GM12878 (cell line): Measurements from ENCODE around the gene HIVEP1. TPM values are rescaled to one million over a fixed set of nuclear protein-coding genes. Genes with fewer than 3 reads are reported as not detected.

Experiments used
- ATAC-seq: fragments of 200-7000 bp; cut with Tn5 transposase; 3 replicates; pipeline ENCODE4 v1.9.1; 2020; ENCODE audit warnings: mild to moderate bottlenecking, moderate library complexity
- BruUV-seq: library from RNA; stranded (reverse); fragments of 400-500 nt; replicated peaks from 2 replicates; lab custom pipeline; 2021; lab: Mats Ljungman, UMichigan
- CTCF ChIA-PET: fragments of 300-600 bp; sonication (Branson Sonifier 250); formaldehyde crosslinking; extraction: SDS; loops from one replicate; lab custom pipeline; 2021; ENCODE audit warnings: inconsistent platforms; lab: Yijun Ruan, JAX
- POLR2A ChIA-PET: fragments of 350-600 bp; formaldehyde crosslinking; extraction: SDS; loops from one replicate; lab custom pipeline; 2021; ENCODE audit warnings: inconsistent platforms; lab: Charles Lee
- RAD21 ChIA-PET: fragments of 300-600 bp; sonication (Branson Sonifier 250); formaldehyde crosslinking; loops from one replicate; lab custom pipeline; 2023; ENCODE audit warnings: antibody characterized with exemption; ENCODE audit not compliant: unreplicated experiment; lab: Charles Lee
- SMC1A ChIA-PET: fragments of 300-600 bp; sonication (Branson Sonifier 250); formaldehyde crosslinking; loops from one replicate; lab custom pipeline; 2023; ENCODE audit not compliant: unreplicated experiment, uncharacterized antibody; lab: Charles Lee
- DNase-seq: peaks from one replicate; pipeline ENCODE4 v3.0.0-alpha.2; 2011; ENCODE audit warnings: low read depth, low spot score
- FAIRE-seq: peaks from 3 replicates; lab custom pipeline; 2011; peaks lifted over from hg19 to GRCh38; lab: Jason Lieb, UNC
- H2AFZ ChIP-seq: 2 replicates; pipeline ENCODE4 v1.6.0; 2011; ENCODE audit warnings: low read depth, low read length, control low read depth; ENCODE audit not compliant: control insufficient read depth
- H3K27ac ChIP-seq: 2 replicates; pipeline ENCODE4 v1.5.1; 2011; ENCODE audit warnings: control low read depth; ENCODE audit not compliant: control insufficient read depth, insufficient read depth
- H3K27me3 ChIP-seq, 2 experiments: replicated peaks in 1 of 2; 2 replicates each; pipeline versions ENCODE4 v1.6.0 to v1.6.1; 2011; ENCODE audit warnings: low read length in 1 of 2; ENCODE audit not compliant: control insufficient read depth in 2 of 2, insufficient read depth in 2 of 2
- H3K36me3 ChIP-seq, 2 experiments: 2 replicates each; pipeline ENCODE4 v1.5.1; 2011; ENCODE audit warnings: low read length in 1 of 2; ENCODE audit not compliant: control insufficient read depth in 2 of 2, insufficient read depth in 2 of 2
- H3K4me1 ChIP-seq: 2 replicates; pipeline ENCODE4 v1.6.1; 2011; ENCODE audit warnings: mild to moderate bottlenecking, low read length, moderate library complexity, mixed read lengths; ENCODE audit not compliant: control insufficient read depth, insufficient read depth
- H3K4me2 ChIP-seq: 2 replicates; pipeline ENCODE4 v1.6.0; 2011; ENCODE audit warnings: control low read depth; ENCODE audit not compliant: control insufficient read depth, insufficient read depth
- H3K4me3 ChIP-seq: fragments of 200-600 bp; sonication (generic); 2 replicates; pipeline ENCODE4 v1.5.1; 2016
- H3K79me2 ChIP-seq: 2 replicates; pipeline ENCODE4 v1.6.0; 2011; ENCODE audit warnings: low read length; ENCODE audit not compliant: control insufficient read depth, insufficient read depth
- H3K9ac ChIP-seq: 2 replicates; pipeline ENCODE4 v1.8.0; 2011; ENCODE audit warnings: low read length, control low read depth, mixed read lengths; ENCODE audit not compliant: control insufficient read depth, insufficient read depth
- H3K9me3 ChIP-seq: replicated peaks from 3 replicates; pipeline ENCODE4 v1.5.1; 2011; ENCODE audit warnings: mild to moderate bottlenecking, low read length; ENCODE audit not compliant: control insufficient read depth, insufficient read depth
- H4K20me1 ChIP-seq: 2 replicates; pipeline ENCODE4 v1.6.0; 2011; ENCODE audit not compliant: control insufficient read depth, insufficient read depth
- BMI1 ChIP-seq: fragments of 450-650 bp; IDR thresholded peaks from 2 replicates; pipeline ENCODE4 v1.6.1; 2016; ENCODE audit warnings: mild to moderate bottlenecking, moderate library complexity, borderline replicate concordance
- CBX3 ChIP-seq: fragments of 200-600 bp; sonication (generic); IDR thresholded peaks from 2 replicates; pipeline ENCODE4 v1.6.1; 2016; ENCODE audit warnings: low read depth, borderline replicate concordance
- CHD1 ChIP-seq: IDR thresholded peaks from 2 replicates; pipeline ENCODE4 v1.6.1; 2012; ENCODE audit warnings: low read depth, low read length, improper control_type of control experiment
- FOS ChIP-seq: IDR thresholded peaks from 3 replicates; pipeline ENCODE4 v1.6.1; 2011; ENCODE audit warnings: borderline replicate concordance; ENCODE audit not compliant: insufficient read length; ENCODE audit errors: extremely low read depth
- KLF5 ChIP-seq: fragments of 450-650 bp; IDR thresholded peaks from 2 replicates; pipeline ENCODE4 v1.6.1; 2014; ENCODE audit warnings: mild to moderate bottlenecking; ENCODE audit not compliant: partially characterized antibody
- NFIC ChIP-seq: IDR thresholded peaks from 2 replicates; pipeline ENCODE4 v1.6.1; 2012; ENCODE audit warnings: low read depth, mild to moderate bottlenecking, inconsistent platforms, low read length, moderate library complexity
- NFYB ChIP-seq: IDR thresholded peaks from 2 replicates; pipeline ENCODE4 v1.6.1; 2011; ENCODE audit warnings: low read depth, mild to moderate bottlenecking, low read length, improper control_type of control experiment, moderate library complexity; ENCODE audit not compliant: insufficient read depth
- RELA ChIP-seq: fragments of 450-650 bp; IDR thresholded peaks from 2 replicates; pipeline ENCODE4 v1.8.0; 2014; ENCODE audit warnings: borderline replicate concordance; ENCODE audit not compliant: partially characterized antibody
- SP1 ChIP-seq: IDR thresholded peaks from one replicate; pipeline ENCODE4 v1.6.1; 2011; ENCODE audit warnings: low read depth, low read length
- SREBF1 ChIP-seq: IDR thresholded peaks from 2 replicates; pipeline ENCODE4 v1.6.1; 2012; ENCODE audit warnings: mild to moderate bottlenecking, low read length
- TAF1 ChIP-seq: IDR thresholded peaks from 2 replicates; pipeline ENCODE4 v1.6.1; 2011; ENCODE audit warnings: mild to moderate bottlenecking, low read depth, low read length, borderline replicate concordance
- TCF12 ChIP-seq: IDR thresholded peaks from 2 replicates; pipeline ENCODE4 v1.6.1; 2011; ENCODE audit warnings: low read depth, mild to moderate bottlenecking, low read length
- WGBS: methylation state at CpG from one replicate; pipeline ENCODE4 v1.1.6; 2016; ENCODE audit warnings: low lambda C conversion rate; ENCODE audit not compliant: insufficient replicate concordance, insufficient coverage; ENCODE audit errors: missing lambda C conversion rate; 5-methylcytosine and 5-hydroxymethylcytosine counted together
- in situ Hi-C: fragments of 300-500 bp; cut with MboI; formaldehyde crosslinking; loops from 9 replicates; pipeline ENCODE4 v1.14.3; 2018; ENCODE audit warnings: mixed read lengths
- intact Hi-C: fragments of 100-400 bp; cut with micrococcal nuclease; formaldehyde crosslinking; loops from one replicate; pipeline ENCODE4 v1.14.2; 2022; ENCODE audit not compliant: unreplicated experiment
- polyA plus RNA-seq, 11 experiments: library from polyadenylated mRNA; depleted of rRNA in 4 of 11; unstranded in 6 of 11; stranded (reverse) in 5 of 11; fragments of >200 nt; fragmentation: Nextera tagmentation in 4 of 11; fragmentation: Illumina TruSeq in 1 of 11; extraction: Ambion mirVana in 4 of 11; extraction: Trizol in 1 of 11; gene quantifications; 1 replicate in 1 of 11; 2 replicates in 10 of 11; pipeline versions ENCODE4 v1.2.1 to v1.2.3, GENCODE V29; 2011 to 2016; ENCODE audit warnings: inconsistent platforms in 2 of 11, missing spikeins in 2 of 11, low read depth in 1 of 11
- total RNA-seq, 4 experiments: library from RNA; depleted of rRNA in 3 of 4; stranded (reverse); fragments of >200 nt in 3 of 4; fragmentation: Illumina TruSeq in 1 of 4; extraction: Trizol in 1 of 4; gene quantifications; 2 replicates each; pipeline versions ENCODE4 v1.2.1 to v1.2.3, GENCODE V29; 2013 to 2021
- TF ChIP-seq, protein P1 (sequence below): fragments of 450-650 bp; IDR thresholded peaks from 2 replicates; pipeline ENCODE4 v1.6.1; 2017; ENCODE audit warnings: mild to moderate bottlenecking, moderate library complexity

The HIVEP1 gene
- total and polyA plus RNA-seq, 10 of the 15 experiments (the other 5 are each of a cell fraction or from before 2014, with no cell fraction given): 4.3 to 37.5 (median 21.6) TPM

DNA sequence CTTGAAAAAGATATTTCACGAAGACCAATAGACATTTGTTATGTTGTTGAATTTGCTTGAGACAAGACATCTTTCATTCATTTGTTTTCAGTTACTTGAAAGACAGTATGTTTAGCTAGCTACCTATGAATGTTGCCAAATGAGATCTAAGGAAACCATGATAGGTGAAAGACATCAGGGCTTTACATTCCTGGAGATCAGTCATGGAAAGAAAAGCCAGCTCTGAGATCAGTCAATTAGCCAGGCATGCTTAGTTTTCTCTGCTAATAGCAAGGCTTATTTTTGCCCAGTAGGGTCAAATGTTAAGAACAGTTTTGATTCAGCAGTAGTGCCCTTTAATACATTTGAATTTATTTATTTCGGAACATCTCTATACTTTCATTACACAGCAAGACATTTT, 161.5 kb downstream of the HIVEP1 start (continued):
- TF ChIP-seq NFYB (no peak), BMI1 (no peak), RELA (no peak), CBX3 (no peak), CHD1 (no peak), NFIC (no peak), KLF5 (no peak)
- TF ChIP-seq, protein P1, sequence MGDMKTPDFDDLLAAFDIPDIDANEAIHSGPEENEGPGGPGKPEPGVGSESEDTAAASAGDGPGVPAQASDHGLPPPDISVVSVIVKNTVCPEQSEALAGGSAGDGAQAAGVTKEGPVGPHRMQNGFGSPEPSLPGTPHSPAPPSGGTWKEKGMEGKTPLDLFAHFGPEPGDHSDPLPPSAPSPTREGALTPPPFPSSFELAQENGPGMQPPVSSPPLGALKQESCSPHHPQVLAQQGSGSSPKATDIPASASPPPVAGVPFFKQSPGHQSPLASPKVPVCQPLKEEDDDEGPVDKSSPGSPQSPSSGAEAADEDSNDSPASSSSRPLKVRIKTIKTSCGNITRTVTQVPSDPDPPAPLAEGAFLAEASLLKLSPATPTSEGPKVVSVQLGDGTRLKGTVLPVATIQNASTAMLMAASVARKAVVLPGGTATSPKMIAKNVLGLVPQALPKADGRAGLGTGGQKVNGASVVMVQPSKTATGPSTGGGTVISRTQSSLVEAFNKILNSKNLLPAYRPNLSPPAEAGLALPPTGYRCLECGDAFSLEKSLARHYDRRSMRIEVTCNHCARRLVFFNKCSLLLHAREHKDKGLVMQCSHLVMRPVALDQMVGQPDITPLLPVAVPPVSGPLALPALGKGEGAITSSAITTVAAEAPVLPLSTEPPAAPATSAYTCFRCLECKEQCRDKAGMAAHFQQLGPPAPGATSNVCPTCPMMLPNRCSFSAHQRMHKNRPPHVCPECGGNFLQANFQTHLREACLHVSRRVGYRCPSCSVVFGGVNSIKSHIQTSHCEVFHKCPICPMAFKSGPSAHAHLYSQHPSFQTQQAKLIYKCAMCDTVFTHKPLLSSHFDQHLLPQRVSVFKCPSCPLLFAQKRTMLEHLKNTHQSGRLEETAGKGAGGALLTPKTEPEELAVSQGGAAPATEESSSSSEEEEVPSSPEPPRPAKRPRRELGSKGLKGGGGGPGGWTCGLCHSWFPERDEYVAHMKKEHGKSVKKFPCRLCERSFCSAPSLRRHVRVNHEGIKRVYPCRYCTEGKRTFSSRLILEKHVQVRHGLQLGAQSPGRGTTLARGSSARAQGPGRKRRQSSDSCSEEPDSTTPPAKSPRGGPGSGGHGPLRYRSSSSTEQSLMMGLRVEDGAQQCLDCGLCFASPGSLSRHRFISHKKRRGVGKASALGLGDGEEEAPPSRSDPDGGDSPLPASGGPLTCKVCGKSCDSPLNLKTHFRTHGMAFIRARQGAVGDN: no peak

DNA sequence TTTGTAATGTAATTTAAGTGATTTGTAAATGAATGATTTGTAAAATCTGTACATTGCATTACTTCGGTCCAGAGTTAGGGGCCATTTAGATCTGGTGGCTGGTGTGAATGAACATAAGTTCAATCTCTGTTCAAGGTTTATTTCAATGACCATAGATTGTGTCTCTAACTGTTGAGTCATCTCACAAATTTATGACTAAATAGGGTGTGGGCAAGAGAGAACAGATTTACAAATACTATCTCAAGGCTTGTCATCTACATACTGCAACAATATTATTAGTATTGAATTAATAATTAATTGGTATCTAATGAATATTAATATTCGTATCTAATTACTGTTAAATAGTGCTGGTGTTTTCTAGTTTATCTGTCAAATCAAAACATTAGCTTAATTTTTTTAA, 162.8 kb downstream of the HIVEP1 start:
- no peaks in the 10 kb centered on the region for H3K27me3 ChIP-seq
- intact Hi-C loops: no loop called here
- TF ChIP-seq NFYB (no peak), FOS (no peak), SREBF1 (no peak), TAF1 (no peak), SP1 (no peak), TCF12 (no peak)
- ChIA-PET RAD21 (no interaction called here), POLR2A (no interaction called here), CTCF (no interaction called here), SMC1A (interaction anchor here (1.6 kb wide), 1 partner anchor 519 kb away, joined by 4 read pairs; no protein-coding TSS in a partner anchor)
- no peak overlapping the region for H3K4me3 ChIP-seq
- H3K79me2 ChIP-seq: no peaks in the 10 kb centered on the region
- H3K27ac ChIP-seq: no peak overlapping the region
- no peaks in the 10 kb centered on the region for H3K4me1 ChIP-seq
- no peaks in the 10 kb centered on the region for H4K20me1 ChIP-seq
- H3K9me3 ChIP-seq: no peaks in the 10 kb centered on the region; the same call in 2 of the 3 replicates
- BruUV-seq: no TSS peak
- H3K9ac ChIP-seq: no peak overlapping the region
- H3K4me2 ChIP-seq: no peak overlapping the region
- no peak overlapping the region for H2AFZ ChIP-seq
- no peaks in the 10 kb centered on the region for H3K36me3 ChIP-seq
- DNase-seq (no peak), ATAC-seq (no peak), FAIRE-seq (no peak)
- WGBS: 37% methylated on average over 2 of the region's 2 CpGs
- in situ Hi-C loops: no loop called here
